ENCODE measurements around the gene TTC1. TPM values are rescaled to one million over a fixed set of nuclear protein-coding genes. Genes with fewer than 3 reads are reported as not detected.
"Not testable (repeated sequence)": the region's sequence is repeated elsewhere in the genome, so short reads cannot be mapped to it uniquely, and the experiment has no call there.

Gene TTC1
- total RNA-seq, 1 donor from 2014 or later, result 69.1 TPM

- DNase-seq (ENCODE audit: low spot score), result no peak
- H3K27me3 Mint-ChIP-seq (ENCODE audit: insufficient read depth), result peaks cover 3% of the 10 kb centered on the region
- H3K36me3 Mint-ChIP-seq (ENCODE audit: low read depth), result peaks cover 22% of the 10 kb centered on the region
- intact Hi-C loops (cut with micrococcal nuclease), result no loop called here
- H3K4me1 Mint-ChIP-seq (ENCODE audit: low read depth), result peaks cover 29% of the 10 kb centered on the region
- no peaks in the 10 kb centered on the region for H3K9me3 Mint-ChIP-seq
- peak overlapping the region; percentile 91 for H3K4me3 Mint-ChIP-seq
- H3K27ac Mint-ChIP-seq, result no peak overlapping the region
These were observed 2.5 kb downstream of the TTC1 start for GRCh38 chr5:160011471-160011870.

- Mint-ChIP-seq H3K4me1 (ENCODE audit: low read depth) (peaks cover 29% of the 10 kb centered on the region), H3K36me3 (ENCODE audit: low read depth) (peaks cover 23% of the 10 kb centered on the region)
- H3K4me3 Mint-ChIP-seq; H3K27me3 Mint-ChIP-seq (ENCODE audit: insufficient read depth); DNase-seq (ENCODE audit: low spot score); H3K9me3 Mint-ChIP-seq; intact Hi-C loops (cut with micrococcal nuclease); H3K27ac Mint-ChIP-seq: not testable (repeated sequence)
These were observed 5.3 kb downstream of the TTC1 start for GRCh38 chr5:160014197-160014596.

- no peaks in the 10 kb centered on the region for H3K27me3 Mint-ChIP-seq (ENCODE audit: insufficient read depth)
- intact Hi-C loops (cut with micrococcal nuclease), result no loop called here
- no peak for DNase-seq (ENCODE audit: low spot score)
- no peaks in the 10 kb centered on the region for H3K9me3 Mint-ChIP-seq
- peaks cover 13% of the 10 kb centered on the region for H3K4me1 Mint-ChIP-seq (ENCODE audit: low read depth)
- H3K4me3 Mint-ChIP-seq, result no peak overlapping the region
- no peak overlapping the region for H3K27ac Mint-ChIP-seq
- H3K36me3 Mint-ChIP-seq (ENCODE audit: low read depth), result peaks cover 15% of the 10 kb centered on the region
These were observed 10.1 kb downstream of the TTC1 start for GRCh38 chr5:160018945-160019625.

- no peak overlapping the region for H3K4me3 Mint-ChIP-seq
- intact Hi-C loops (cut with micrococcal nuclease), result no loop called here
- H3K36me3 Mint-ChIP-seq (ENCODE audit: low read depth), result peaks cover 15% of the 10 kb centered on the region
- H3K4me1 Mint-ChIP-seq (ENCODE audit: low read depth), result peaks cover 13% of the 10 kb centered on the region
- H3K27me3 Mint-ChIP-seq (ENCODE audit: insufficient read depth), result no peaks in the 10 kb centered on the region
- H3K9me3 Mint-ChIP-seq, result no peaks in the 10 kb centered on the region
- no peak for DNase-seq (ENCODE audit: low spot score)
- no peak overlapping the region for H3K27ac Mint-ChIP-seq
These were observed 11.4 kb downstream of the TTC1 start for GRCh38 chr5:160020266-160020770.

- Mint-ChIP-seq H3K4me1 (ENCODE audit: low read depth) (peaks cover 18% of the 10 kb centered on the region), H3K27me3 (ENCODE audit: insufficient read depth) (no peaks in the 10 kb centered on the region), H3K4me3 (no peak overlapping the region), H3K27ac (no peak overlapping the region), H3K36me3 (ENCODE audit: low read depth) (peaks cover 17% of the 10 kb centered on the region), H3K9me3 (no peaks in the 10 kb centered on the region)
- intact Hi-C loops (cut with micrococcal nuclease), result loop anchor here (1.0 kb wide), 1 partner anchor 178 kb away; no protein-coding TSS in a partner anchor
- no peak for DNase-seq (ENCODE audit: low spot score)
These were observed 12.0 kb downstream of the TTC1 start for GRCh38 chr5:160020964-160021363.

- Mint-ChIP-seq H3K9me3 (no peaks in the 10 kb centered on the region), H3K4me3 (no peak overlapping the region), H3K4me1 (ENCODE audit: low read depth) (peaks cover 19% of the 10 kb centered on the region), H3K27ac (no peak overlapping the region), H3K36me3 (ENCODE audit: low read depth) (peaks cover 19% of the 10 kb centered on the region), H3K27me3 (ENCODE audit: insufficient read depth) (no peaks in the 10 kb centered on the region)
- DNase-seq (ENCODE audit: low spot score), result peak; percentile 37
- intact Hi-C loops (cut with micrococcal nuclease), result loop anchor here (1.0 kb wide), 4 partner anchors 97 to 369 kb away; partner anchors contain the start of gene PWWP2A
These were observed 13.0 kb downstream of the TTC1 start for GRCh38 chr5:160021831-160022446.

GRCh38 chr5:160023007-160023907 lies 14.3 kb downstream of the TTC1 start:
- H3K27me3 Mint-ChIP-seq (ENCODE audit: insufficient read depth), result no peaks in the 10 kb centered on the region
- H3K36me3 Mint-ChIP-seq (ENCODE audit: low read depth), result peaks cover 26% of the 10 kb centered on the region
- no peaks in the 10 kb centered on the region for H3K9me3 Mint-ChIP-seq
- intact Hi-C loops (cut with micrococcal nuclease), result no loop called here
- no peak for DNase-seq (ENCODE audit: low spot score)
- peaks cover 25% of the 10 kb centered on the region for H3K4me1 Mint-ChIP-seq (ENCODE audit: low read depth)
- no peak overlapping the region for H3K4me3 Mint-ChIP-seq
- no peak overlapping the region for H3K27ac Mint-ChIP-seq

- Mint-ChIP-seq H3K36me3 (ENCODE audit: low read depth) (peaks cover 31% of the 10 kb centered on the region), H3K27ac (no peak overlapping the region), H3K4me3 (no peak overlapping the region), H3K4me1 (ENCODE audit: low read depth) (peaks cover 28% of the 10 kb centered on the region), H3K27me3 (ENCODE audit: insufficient read depth) (no peaks in the 10 kb centered on the region), H3K9me3 (no peaks in the 10 kb centered on the region)
- intact Hi-C loops (cut with micrococcal nuclease), result no loop called here
- DNase-seq (ENCODE audit: low spot score), result no peak
These were observed 15.1 kb downstream of the TTC1 start for GRCh38 chr5:160023908-160024630.

- Mint-ChIP-seq H3K4me1 (ENCODE audit: low read depth) (peaks cover 18% of the 10 kb centered on the region), H3K27me3 (ENCODE audit: insufficient read depth) (no peaks in the 10 kb centered on the region), H3K36me3 (ENCODE audit: low read depth) (peaks cover 36% of the 10 kb centered on the region), H3K9me3 (no peaks in the 10 kb centered on the region), H3K4me3 (no peak overlapping the region), H3K27ac (no peak overlapping the region)
- DNase-seq (ENCODE audit: low spot score), result no peak
- intact Hi-C loops (cut with micrococcal nuclease), result no loop called here
These were observed 20.1 kb downstream of the TTC1 start for GRCh38 chr5:160029004-160029403.

GRCh38 chr5:160029540-160030139 lies 20.7 kb downstream of the TTC1 start:
- intact Hi-C loops (cut with micrococcal nuclease), result no loop called here
- peaks cover 40% of the 10 kb centered on the region for H3K36me3 Mint-ChIP-seq (ENCODE audit: low read depth)

GRCh38 chr5:160030631-160031377 lies 21.9 kb downstream of the TTC1 start:
- Mint-ChIP-seq H3K9me3 (no peaks in the 10 kb centered on the region), H3K4me1 (ENCODE audit: low read depth) (peaks cover 14% of the 10 kb centered on the region), H3K27ac (no peak overlapping the region), H3K36me3 (ENCODE audit: low read depth) (peaks cover 44% of the 10 kb centered on the region), H3K27me3 (ENCODE audit: insufficient read depth) (no peaks in the 10 kb centered on the region), H3K4me3 (no peak overlapping the region)
- no peak for DNase-seq (ENCODE audit: low spot score)
- intact Hi-C loops (cut with micrococcal nuclease), result no loop called here

More at GRCh38 chr5:160029540-160030139, 20.7 kb downstream of the TTC1 start:
- no peaks in the 10 kb centered on the region for H3K9me3 Mint-ChIP-seq
- no peak for DNase-seq (ENCODE audit: low spot score)
- H3K4me1 Mint-ChIP-seq (ENCODE audit: low read depth), result peaks cover 18% of the 10 kb centered on the region
- no peaks in the 10 kb centered on the region for H3K27me3 Mint-ChIP-seq (ENCODE audit: insufficient read depth)
- no peak overlapping the region for H3K4me3 Mint-ChIP-seq
- no peak overlapping the region for H3K27ac Mint-ChIP-seq
